Measurements from ENCODE around the gene SECTM1.
A peak's percentile ranks its signal among the peaks of the same experiment; 100 is the strongest.

SECTM1 gene

DNA sequence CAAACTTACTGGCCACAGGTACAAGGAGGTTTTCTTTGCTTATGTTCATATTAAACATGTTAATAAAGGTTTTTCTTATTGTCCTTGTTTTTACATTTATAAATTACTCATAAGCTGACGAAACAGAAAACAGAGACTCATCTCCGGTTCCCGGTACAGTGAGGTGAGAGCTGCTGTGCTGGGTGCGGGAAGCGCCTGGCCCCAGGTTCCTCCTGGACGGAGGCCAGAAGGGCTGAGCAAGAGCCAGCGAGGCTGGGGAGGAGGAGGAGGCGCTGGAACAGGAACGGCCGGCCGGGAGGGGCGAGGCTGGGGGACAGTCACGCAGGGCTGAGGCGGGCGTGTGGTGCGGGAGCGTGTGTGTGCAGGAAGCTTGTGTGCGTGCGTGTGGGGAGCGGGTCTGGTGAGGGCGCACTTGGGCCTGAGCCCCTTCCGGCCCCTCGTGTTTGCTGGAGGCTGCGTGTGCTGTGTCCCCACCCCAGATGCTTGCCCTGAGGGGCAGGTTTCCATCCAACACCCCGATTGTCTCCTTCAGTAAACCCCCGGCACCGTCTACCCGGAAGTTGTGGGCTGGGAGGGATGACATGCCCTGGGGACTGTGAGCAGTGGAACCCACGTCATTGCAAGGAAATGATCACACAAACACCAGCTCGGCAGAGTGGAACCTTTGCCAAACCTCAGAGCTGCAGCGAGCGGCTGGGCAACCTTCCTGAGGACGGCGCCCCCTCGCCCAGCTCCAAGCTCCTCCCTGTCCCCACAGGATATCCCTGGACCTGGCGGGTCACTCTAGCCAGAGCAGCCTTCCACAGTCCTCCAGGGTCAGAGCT lies 35.6 kb downstream of the SECTM1 start:
- peak in 11 of 14 donors; percentile 28 to 89 (median 64) for DNase-seq

- peak in 9 of 14 donors; percentile 28 to 83 (median 43) for DNase-seq
Measured at GRCh38 chr17:82297280-82297713, 36.3 kb downstream of the SECTM1 start.

- no peak for DNase-seq
Measured at GRCh38 chr17:82296511-82297279, 36.9 kb downstream of the SECTM1 start.

DNA sequence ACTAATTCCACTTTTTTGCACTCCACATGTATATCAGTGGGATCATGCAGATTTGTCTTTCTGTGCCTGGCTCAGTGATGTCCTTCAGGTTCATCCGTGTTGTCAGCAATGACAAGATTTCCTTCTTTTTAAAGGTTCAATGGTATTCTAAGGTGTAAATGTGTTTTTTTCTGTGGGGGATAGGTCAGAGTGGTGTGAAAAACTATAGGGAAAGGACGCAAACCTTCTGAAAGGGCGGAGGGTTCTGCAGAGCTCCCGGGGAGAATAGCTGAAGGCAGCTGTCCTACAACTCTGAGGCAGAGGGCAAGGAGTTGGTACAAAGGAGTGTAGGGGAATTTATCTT lies 38.1 kb downstream of the SECTM1 start:
- DNase-seq: no peak

- no peak for DNase-seq
Measured at GRCh38 chr17:82294064-82294773, 39.3 kb downstream of the SECTM1 start.

GRCh38 chr17:82292251-82293154 lies 41.1 kb downstream of the SECTM1 start:
- peak; percentile 56 to 96 (median 93) for DNase-seq

DNA sequence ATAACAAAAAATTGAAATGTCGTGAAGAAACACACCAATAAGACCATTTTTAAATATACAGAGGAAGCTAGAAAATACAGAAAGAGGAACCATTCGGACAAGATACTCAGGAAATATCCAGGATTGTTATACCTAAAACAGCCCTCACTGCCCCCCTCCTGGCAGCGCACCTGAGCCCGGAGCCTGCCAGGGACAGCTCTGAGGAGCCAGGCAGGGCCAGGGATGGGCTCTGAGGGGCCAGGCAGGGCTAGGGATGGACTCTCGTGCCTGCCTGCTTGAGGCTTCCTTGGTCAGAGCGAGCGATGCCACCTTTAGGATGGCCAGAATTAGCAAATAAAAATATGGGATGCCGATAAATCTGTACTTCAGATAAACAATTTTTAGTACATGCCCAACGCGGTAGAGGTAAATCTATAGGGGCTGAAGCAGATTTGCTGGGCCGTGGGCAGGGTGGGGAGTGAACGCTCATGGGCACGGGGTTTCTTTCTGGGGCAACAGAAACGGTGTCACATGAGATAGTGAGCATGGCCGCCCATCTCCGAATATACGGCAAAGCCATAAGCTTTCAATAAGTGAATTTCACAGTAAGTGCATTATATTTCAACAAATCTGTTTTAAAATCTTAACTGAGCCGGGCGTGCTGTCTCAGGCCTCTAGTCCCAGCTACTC lies 41.9 kb downstream of the SECTM1 start:
- DNase-seq: no peak

DNA sequence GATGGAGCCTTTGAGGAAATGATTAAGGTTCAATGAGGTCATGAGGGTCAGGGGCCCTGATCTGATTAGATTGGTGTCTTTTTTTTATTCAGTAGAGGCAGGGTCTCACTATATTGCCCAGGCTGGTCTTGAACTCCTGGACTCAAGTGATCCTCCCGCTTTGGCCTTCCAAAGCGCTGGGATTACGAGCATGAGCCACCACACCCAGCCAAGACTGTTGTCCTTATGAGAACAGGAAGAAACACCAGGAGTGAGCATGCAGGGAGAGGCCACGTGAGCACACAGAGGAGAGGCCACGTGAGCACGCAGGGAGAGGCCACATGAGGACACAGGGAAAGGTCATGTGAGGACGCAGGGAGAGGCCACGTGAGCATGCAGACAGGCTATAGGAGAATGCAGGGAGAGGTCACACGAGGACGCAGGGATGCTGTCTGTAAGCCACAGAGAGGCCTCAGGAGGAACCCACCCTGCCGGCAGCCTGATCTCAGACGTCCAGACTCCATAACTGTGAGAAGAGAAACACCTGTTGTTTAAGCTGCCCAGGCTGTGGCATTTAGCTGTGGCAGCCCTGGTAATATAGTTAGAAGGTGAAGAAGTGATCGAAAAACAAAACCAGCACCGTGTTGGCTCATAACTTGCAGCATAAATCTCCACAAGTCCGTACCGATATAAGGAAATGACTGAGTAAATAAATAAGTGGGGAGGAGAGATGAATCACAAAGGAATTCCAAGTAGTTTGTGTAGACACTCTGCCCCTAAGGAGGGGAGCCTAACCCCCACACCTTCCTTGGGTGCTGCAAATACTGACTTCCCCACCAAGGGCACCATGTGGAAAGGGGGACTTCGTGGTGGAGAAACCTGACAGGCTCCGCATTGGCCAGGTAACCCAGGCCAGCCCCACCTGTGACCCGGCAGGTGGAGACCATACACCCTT lies 45.4 kb downstream of the SECTM1 start:
- DNase-seq: peak in 1 of 14 donors; percentile 22

DNA sequence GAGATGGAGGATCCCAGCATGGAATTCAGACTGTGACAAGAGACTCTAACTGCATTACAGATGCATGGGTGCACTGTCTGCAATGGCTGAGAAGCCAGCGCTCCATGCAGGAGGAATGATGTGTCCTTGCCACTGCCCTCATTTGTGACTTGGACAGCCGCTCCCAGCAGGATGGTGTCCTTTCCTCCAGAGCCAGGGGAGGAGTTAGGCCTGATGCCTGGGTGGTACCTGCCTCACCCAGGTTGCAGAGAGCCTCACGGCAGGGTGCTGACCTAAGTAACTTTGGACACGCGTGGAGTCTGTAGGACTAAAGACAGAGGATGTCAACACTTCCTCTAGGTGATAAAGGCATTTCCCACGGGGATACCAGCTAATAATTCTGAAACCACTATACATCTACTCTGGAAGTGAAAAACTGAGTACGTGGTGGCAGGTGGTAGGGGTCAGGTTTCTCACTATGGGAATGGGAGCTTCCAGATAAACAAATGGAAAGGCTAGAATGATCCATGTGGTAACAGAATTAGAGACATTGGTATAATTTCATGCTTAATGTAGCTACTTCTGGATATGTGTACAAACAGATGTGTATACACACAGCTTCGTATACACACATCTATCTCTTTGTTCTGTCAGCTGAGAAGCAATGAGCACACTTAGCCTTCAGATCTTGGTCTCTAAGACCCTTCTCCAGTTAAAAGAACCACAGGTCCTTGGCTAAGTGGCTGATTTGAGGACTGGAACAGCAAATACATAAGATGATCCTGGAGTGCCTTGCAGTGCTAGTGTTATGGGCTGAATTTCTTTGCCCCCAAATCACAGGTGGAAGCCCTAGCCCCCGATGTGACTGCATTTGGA lies 46.3 kb downstream of the SECTM1 start:
- DNase-seq: no peak

GRCh38 chr17:82285141-82285540 lies 48.4 kb downstream of the SECTM1 start:
- DNase-seq: no peak

DNA sequence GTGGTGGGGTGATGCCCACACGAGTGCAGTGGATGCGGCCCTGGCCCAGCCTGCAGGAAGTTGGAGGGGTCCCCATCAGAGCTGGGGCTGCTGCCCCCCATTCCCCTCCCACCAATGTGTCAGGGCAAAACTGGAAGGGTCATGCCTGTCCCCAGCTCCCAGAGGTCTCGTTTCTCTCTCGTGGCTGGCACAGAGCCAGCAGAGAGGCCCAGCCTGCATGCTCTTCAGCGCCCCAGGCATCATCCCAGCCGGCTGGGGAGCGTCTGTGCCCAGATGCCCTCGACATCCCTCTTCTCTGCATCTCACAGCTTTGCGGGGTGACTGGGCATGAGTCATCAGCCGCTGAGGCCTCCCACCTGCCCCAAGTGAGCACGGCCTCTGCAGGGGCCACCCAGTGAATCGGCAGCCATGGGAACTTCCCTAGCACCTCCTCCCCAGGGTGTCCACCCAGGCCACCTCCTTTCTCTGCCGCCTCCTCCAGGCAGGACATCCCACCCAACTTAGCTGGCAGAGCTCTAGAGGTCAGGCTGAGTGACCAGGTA lies 50.3 kb downstream of the SECTM1 start:
- DNase-seq: peak in 1 of 14 donors; percentile 55

DNA sequence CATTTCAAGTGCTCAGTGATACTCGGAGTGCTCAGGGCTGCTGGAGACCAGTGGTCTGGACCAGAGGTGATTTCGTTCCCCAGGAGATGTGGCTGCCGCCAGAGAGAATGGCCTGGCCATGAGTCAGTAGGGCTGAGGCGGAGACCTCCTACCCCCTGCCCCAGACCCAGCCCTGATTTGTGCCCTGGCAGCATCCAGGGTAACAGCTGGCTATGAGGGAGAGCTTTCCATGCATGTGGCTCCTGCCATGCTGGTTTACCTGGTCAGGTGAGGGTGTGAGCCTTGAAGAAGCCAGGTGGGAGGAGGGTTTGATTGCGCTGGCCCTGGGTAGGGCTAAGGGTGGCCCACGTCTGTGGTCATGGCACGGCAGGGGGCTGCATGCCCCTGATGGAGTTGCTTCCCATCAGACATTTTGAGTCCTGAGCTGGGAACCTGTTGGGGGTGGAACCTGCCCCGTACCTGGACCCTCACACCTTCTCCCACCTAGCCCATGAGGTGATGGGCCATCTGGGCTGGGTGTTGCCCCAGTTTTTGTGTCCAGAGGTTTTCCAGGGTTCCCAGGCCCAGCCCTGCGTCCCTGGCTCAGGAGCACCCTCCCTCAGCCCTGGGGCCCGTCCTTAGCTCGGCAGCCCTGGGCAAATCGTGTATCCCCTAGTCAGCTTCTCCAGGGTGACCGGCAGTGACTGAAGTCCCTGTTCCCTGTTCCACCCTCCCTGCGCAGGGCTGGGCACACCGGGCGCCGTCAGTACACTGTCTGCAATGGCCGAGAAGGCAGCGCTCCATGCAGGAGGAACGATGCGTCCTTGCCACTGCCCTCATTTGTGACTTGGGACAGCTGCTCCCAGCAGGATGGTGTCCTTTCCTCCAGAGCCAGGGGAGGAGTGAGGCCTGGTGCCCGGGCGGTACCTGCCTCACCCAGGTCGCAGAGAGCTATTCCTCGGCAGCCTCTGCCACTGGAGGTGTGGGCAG lies 51.0 kb downstream of the SECTM1 start:
- DNase-seq: peak in 1 of 14 donors; percentile 68

DNA sequence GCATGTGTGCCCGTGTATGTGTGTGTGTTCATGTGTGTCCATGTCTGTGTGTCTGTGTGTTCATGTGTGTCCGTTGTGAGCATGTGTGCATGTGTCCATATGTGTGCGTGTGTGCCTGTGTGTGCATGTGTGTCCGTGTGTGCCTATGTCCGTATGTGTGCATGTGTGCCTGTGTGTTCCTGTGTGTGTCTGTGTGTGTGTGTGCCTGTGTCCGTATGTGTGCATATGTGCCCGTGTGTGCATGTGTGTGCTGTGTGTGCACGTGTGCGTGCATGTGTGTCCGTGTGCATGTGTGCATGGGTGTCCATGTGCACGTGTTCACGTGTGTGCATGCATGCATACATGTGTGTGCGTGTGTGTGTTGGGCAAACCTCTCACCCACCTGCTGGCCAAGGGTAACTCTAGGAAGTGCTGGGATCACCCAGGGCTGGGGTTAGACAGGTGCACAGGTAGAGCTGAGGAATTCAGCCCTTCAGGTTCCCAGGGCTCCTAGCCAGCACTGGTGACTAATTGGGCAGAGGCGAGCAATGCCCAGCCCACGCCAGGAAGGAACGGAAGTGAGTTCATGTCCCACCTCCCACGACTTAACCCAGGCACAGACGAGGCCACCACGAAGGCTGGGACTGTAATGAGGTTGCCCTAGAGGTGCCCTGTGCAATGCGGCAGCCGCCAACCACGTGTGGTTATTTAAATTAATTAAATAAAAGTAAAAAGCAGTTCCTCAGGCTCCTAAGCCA lies 51.9 kb downstream of the SECTM1 start:
- DNase-seq: no peak

DNA sequence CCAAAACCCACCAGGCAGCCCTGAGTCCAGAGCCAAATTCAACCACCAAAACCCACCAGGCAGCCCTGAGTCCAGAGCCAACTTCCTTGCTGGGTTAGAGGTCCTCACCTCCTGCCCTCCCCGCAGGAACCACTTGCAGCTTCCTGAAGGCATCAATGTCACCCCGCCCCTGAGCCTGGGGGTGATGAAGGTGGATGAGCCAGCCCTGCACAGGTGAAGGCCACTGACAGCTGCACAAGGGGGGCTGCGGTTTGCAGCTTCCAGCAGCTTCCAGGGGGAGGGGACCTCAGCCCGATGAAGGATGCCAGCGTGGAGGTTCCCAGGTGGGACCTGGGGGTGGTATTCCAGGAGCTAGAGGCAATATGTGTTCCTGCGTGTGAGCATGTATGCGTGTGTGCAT lies 52.5 kb downstream of the SECTM1 start:
- no peak for DNase-seq

- no peak for DNase-seq
Measured at GRCh38 chr17:82280537-82280936, 53.0 kb downstream of the SECTM1 start.

- DNase-seq: no peak
Measured at GRCh38 chr17:82278786-82279391, 54.7 kb downstream of the SECTM1 start.

- no peak for DNase-seq
Measured at GRCh38 chr17:82278308-82278707, 55.3 kb downstream of the SECTM1 start.
